Progenitor cell of endocrine pancreas (in vitro differentiated cells): ENCODE data around the gene EXOC3L1. TPM values are rescaled to one million over a fixed set of nuclear protein-coding genes. Genes with fewer than 3 reads are reported as not detected.

Experiments used
- DNase-seq: peaks from one replicate; pipeline ENCODE4 v3.0.0; 2021; ENCODE audit warnings: low spot score; ENCODE audit not compliant: unreplicated experiment
- H3K27ac Mint-ChIP-seq: 2 replicates; pipeline ENCODE4 v1.8.0; 2021; ENCODE audit warnings: mild to moderate bottlenecking, moderate library complexity, mixed read lengths
- H3K27me3 Mint-ChIP-seq: 2 replicates; pipeline ENCODE4 v1.8.0; 2021; ENCODE audit warnings: mixed read lengths
- H3K36me3 Mint-ChIP-seq: 2 replicates; pipeline ENCODE4 v1.8.0; 2022; ENCODE audit warnings: mixed read lengths; ENCODE audit not compliant: insufficient read depth
- H3K4me1 Mint-ChIP-seq: 2 replicates; pipeline ENCODE4 v1.8.0; 2021; ENCODE audit warnings: low read depth, mixed read lengths
- H3K4me3 Mint-ChIP-seq: 2 replicates; pipeline ENCODE4 v1.8.0; 2021; ENCODE audit warnings: low read depth, mild to moderate bottlenecking, moderate library complexity, mixed read lengths
- H3K9me3 Mint-ChIP-seq: 2 replicates; pipeline ENCODE4 v1.8.0; 2021; ENCODE audit warnings: low read depth, mixed read lengths
- CTCF ChIP-seq: fragments of 200-600 bp; sonication (generic); IDR thresholded peaks from one replicate; pipeline ENCODE4 v1.5.0; 2021; ENCODE audit warnings: antibody characterized with exemption, mild to moderate bottlenecking; ENCODE audit not compliant: unreplicated experiment
- total RNA-seq: library from RNA; stranded (reverse); gene quantifications from 2 replicates; pipeline ENCODE4 v1.2.1, GENCODE V29; 2021

EXOC3L1 gene
- total RNA-seq, 1 donor from 2014 or later: not detected

- Mint-ChIP-seq H3K4me3 (no peak overlapping the region), H3K27me3 (peaks cover 7% of the 10 kb centered on the region), H3K27ac (no peak overlapping the region), H3K4me1 (no peaks in the 10 kb centered on the region), H3K9me3 (no peaks in the 10 kb centered on the region), H3K36me3 (no peaks in the 10 kb centered on the region)
- TF ChIP-seq CTCF: no peak
- no peak for DNase-seq
Measured at GRCh38 chr16:67207249-67208091, 17.5 kb upstream of the EXOC3L1 start.

GRCh38 chr16:67206838-67207248 lies 16.9 kb upstream of the EXOC3L1 start:
- no peaks in the 10 kb centered on the region for H3K4me1 Mint-ChIP-seq
- no peaks in the 10 kb centered on the region for H3K36me3 Mint-ChIP-seq
- H3K4me3 Mint-ChIP-seq: no peak overlapping the region
- peaks cover 6% of the 10 kb centered on the region for H3K27me3 Mint-ChIP-seq
- H3K9me3 Mint-ChIP-seq: no peaks in the 10 kb centered on the region
- no peak overlapping the region for H3K27ac Mint-ChIP-seq
- DNase-seq: no peak
- TF ChIP-seq CTCF: no peak

GRCh38 chr16:67206129-67206837 lies 16.3 kb upstream of the EXOC3L1 start:
- no peak overlapping the region for H3K4me3 Mint-ChIP-seq
- no peaks in the 10 kb centered on the region for H3K4me1 Mint-ChIP-seq
- no peak for DNase-seq
- H3K27me3 Mint-ChIP-seq: peaks cover 3% of the 10 kb centered on the region
- no peak for TF ChIP-seq CTCF
- no peaks in the 10 kb centered on the region for H3K9me3 Mint-ChIP-seq
- H3K27ac Mint-ChIP-seq: no peak overlapping the region
- H3K36me3 Mint-ChIP-seq: no peaks in the 10 kb centered on the region

GRCh38 chr16:67204076-67204475 lies 14.1 kb upstream of the EXOC3L1 start:
- Mint-ChIP-seq H3K9me3 (no peaks in the 10 kb centered on the region), H3K27me3 (no peaks in the 10 kb centered on the region), H3K4me3 (no peak overlapping the region), H3K4me1 (peaks cover 3% of the 10 kb centered on the region), H3K36me3 (no peaks in the 10 kb centered on the region), H3K27ac (no peak overlapping the region)
- no peak for TF ChIP-seq CTCF
- DNase-seq: no peak

GRCh38 chr16:67202956-67203493 lies 13.1 kb upstream of the EXOC3L1 start:
- Mint-ChIP-seq H3K9me3 (no peaks in the 10 kb centered on the region), H3K4me3 (no peak overlapping the region), H3K27ac (no peak overlapping the region), H3K27me3 (no peaks in the 10 kb centered on the region), H3K4me1 (peaks cover 3% of the 10 kb centered on the region), H3K36me3 (peaks cover 1% of the 10 kb centered on the region)
- DNase-seq: no peak
- TF ChIP-seq CTCF: no peak
